ENCODE measurements around the gene PIGN. TPM values are rescaled to one million over a fixed set of nuclear protein-coding genes. Genes with fewer than 3 reads are reported as not detected.

PIGN gene
- total and polyA plus RNA-seq, 2 donors, result 8.2 to 13.5 TPM

DNA sequence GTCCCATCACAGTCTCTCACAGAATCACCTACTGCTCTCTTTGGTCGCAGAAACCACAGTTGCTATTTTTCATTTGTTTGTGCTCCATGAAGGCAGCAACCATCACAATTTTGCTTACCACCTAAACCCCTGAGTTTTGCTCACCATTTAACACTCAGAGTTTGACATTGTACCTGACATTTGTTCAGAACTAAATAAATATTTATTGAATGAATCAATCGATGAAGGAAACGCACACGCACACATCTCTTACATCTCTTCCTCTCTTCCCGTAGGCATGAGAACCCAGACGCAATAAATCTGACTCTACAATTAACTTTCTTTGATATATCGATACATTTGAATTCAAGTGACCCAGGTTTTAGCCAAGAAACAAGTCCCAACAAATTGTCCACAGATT is 188.5 kb downstream of the PIGN start:
- 96% methylated on average over 7 of the region's 7 CpGs for WGBS
- H3K9me3 ChIP-seq (ENCODE audit: control insufficient read depth in 2 of 2, insufficient read depth in 1 of 2, low read length in 1 of 2), result peaks cover 0 to 7% of the 10 kb centered on the region in 2 donors

GRCh38 chr18:61995618-61996017 is 191.2 kb downstream of the PIGN start:
- DNase-seq (ENCODE audit: low read depth in 6 of 9, low spot score in 9 of 9), result no peak
- no peaks in the 10 kb centered on the region for H3K9me3 ChIP-seq (ENCODE audit: control insufficient read depth in 2 of 2, insufficient read depth in 1 of 2, low read length in 1 of 2)
- H3K36me3 ChIP-seq (ENCODE audit: control insufficient read depth in 2 of 2, insufficient read depth in 2 of 2, low read length in 1 of 2), result no peaks in the 10 kb centered on the region
- H3K4me3 ChIP-seq (ENCODE audit: low read length in 2 of 2), result no peak overlapping the region
- H3K27ac ChIP-seq (ENCODE audit: low read depth in 1 of 2, low read length in 1 of 2), result no peak overlapping the region
- no peaks in the 10 kb centered on the region for H3K27me3 ChIP-seq (ENCODE audit: control insufficient read depth in 2 of 2, insufficient read depth in 1 of 2, low read length in 1 of 2)
- 98% methylated on average over 1 of the region's 1 CpG for WGBS
- H3K4me1 ChIP-seq (ENCODE audit: control insufficient read depth in 2 of 2, insufficient read depth in 2 of 2, low read length in 2 of 2), result no peaks in the 10 kb centered on the region

More for the DNA sequence above, 188.5 kb downstream of the PIGN start:
- no peak for DNase-seq (ENCODE audit: low read depth in 6 of 9, low spot score in 9 of 9)
- Histone ChIP-seq H3K27me3 (ENCODE audit: control insufficient read depth in 2 of 2, insufficient read depth in 1 of 2, low read length in 1 of 2) (no peaks in the 10 kb centered on the region), H3K27ac (ENCODE audit: low read depth in 1 of 2, low read length in 1 of 2) (no peak overlapping the region), H3K4me3 (ENCODE audit: low read length in 2 of 2) (no peak overlapping the region), H3K36me3 (ENCODE audit: control insufficient read depth in 2 of 2, insufficient read depth in 2 of 2, low read length in 1 of 2) (no peaks in the 10 kb centered on the region), H3K4me1 (ENCODE audit: control insufficient read depth in 2 of 2, insufficient read depth in 2 of 2, low read length in 2 of 2) (no peaks in the 10 kb centered on the region)

- WGBS, result 98% methylated on average over 1 of the region's 1 CpG
- Histone ChIP-seq H3K4me1 (ENCODE audit: control insufficient read depth in 2 of 2, insufficient read depth in 2 of 2, low read length in 2 of 2) (no peaks in the 10 kb centered on the region), H3K27me3 (ENCODE audit: control insufficient read depth in 2 of 2, insufficient read depth in 1 of 2, low read length in 1 of 2) (no peaks in the 10 kb centered on the region), H3K27ac (ENCODE audit: low read depth in 1 of 2, low read length in 1 of 2) (no peak overlapping the region), H3K9me3 (ENCODE audit: control insufficient read depth in 2 of 2, insufficient read depth in 1 of 2, low read length in 1 of 2) (no peaks in the 10 kb centered on the region), H3K4me3 (ENCODE audit: low read length in 2 of 2) (no peak overlapping the region), H3K36me3 (ENCODE audit: control insufficient read depth in 2 of 2, insufficient read depth in 2 of 2, low read length in 1 of 2) (no peaks in the 10 kb centered on the region)
- no peak for DNase-seq (ENCODE audit: low read depth in 6 of 9, low spot score in 9 of 9)
Observed at GRCh38 chr18:61993831-61994230, 193.0 kb downstream of the PIGN start.

- WGBS, result 1% methylated on average over 2 of the region's 2 CpGs
- Histone ChIP-seq H3K36me3 (ENCODE audit: control insufficient read depth in 2 of 2, insufficient read depth in 2 of 2, low read length in 1 of 2) (no peaks in the 10 kb centered on the region), H3K4me1 (ENCODE audit: control insufficient read depth in 2 of 2, insufficient read depth in 2 of 2, low read length in 2 of 2) (no peaks in the 10 kb centered on the region), H3K27ac (ENCODE audit: low read depth in 1 of 2, low read length in 1 of 2) (no peak overlapping the region), H3K9me3 (ENCODE audit: control insufficient read depth in 2 of 2, insufficient read depth in 1 of 2, low read length in 1 of 2) (no peaks in the 10 kb centered on the region), H3K27me3 (ENCODE audit: control insufficient read depth in 2 of 2, insufficient read depth in 1 of 2, low read length in 1 of 2) (no peaks in the 10 kb centered on the region), H3K4me3 (ENCODE audit: low read length in 2 of 2) (no peak overlapping the region)
- no peak for DNase-seq (ENCODE audit: low read depth in 6 of 9, low spot score in 9 of 9)
Observed at GRCh38 chr18:61992923-61993322, 193.9 kb downstream of the PIGN start.

DNA sequence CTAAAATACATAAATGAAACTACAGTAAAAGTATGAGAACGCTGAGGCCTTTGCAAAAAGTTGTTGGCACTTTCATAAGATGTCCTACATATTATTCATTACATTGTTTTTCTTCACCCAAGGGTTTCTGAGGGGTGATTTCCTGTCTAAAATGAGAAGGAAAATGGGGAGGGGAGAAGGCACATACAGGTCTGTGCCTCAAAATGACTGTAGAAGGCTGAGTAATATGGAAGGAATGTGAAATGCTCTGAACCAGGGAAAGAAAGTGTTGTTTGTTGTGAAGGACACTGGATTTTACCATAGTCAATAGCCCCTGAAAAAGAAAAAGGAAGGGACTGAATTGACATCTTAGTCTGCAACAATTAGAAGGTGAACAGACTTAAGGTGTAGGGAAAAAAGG is 194.6 kb downstream of the PIGN start:
- no peak for DNase-seq (ENCODE audit: low read depth in 6 of 9, low spot score in 9 of 9)
- H3K9me3 ChIP-seq (ENCODE audit: control insufficient read depth in 2 of 2, insufficient read depth in 1 of 2, low read length in 1 of 2), result no peaks in the 10 kb centered on the region
- 88% methylated on average over 1 of the region's 1 CpG for WGBS
- H3K36me3 ChIP-seq (ENCODE audit: control insufficient read depth in 2 of 2, insufficient read depth in 2 of 2, low read length in 1 of 2), result no peaks in the 10 kb centered on the region
- H3K27ac ChIP-seq (ENCODE audit: low read depth in 1 of 2, low read length in 1 of 2), result no peak overlapping the region
- no peak overlapping the region for H3K4me3 ChIP-seq (ENCODE audit: low read length in 2 of 2)
- no peaks in the 10 kb centered on the region for H3K27me3 ChIP-seq (ENCODE audit: control insufficient read depth in 2 of 2, insufficient read depth in 1 of 2, low read length in 1 of 2)
- no peaks in the 10 kb centered on the region for H3K4me1 ChIP-seq (ENCODE audit: control insufficient read depth in 2 of 2, insufficient read depth in 2 of 2, low read length in 2 of 2)

- no peaks in the 10 kb centered on the region for H3K36me3 ChIP-seq (ENCODE audit: control insufficient read depth in 2 of 2, insufficient read depth in 2 of 2, low read length in 1 of 2)
- WGBS, result 95% methylated on average over 1 of the region's 1 CpG
- no peaks in the 10 kb centered on the region for H3K4me1 ChIP-seq (ENCODE audit: control insufficient read depth in 2 of 2, insufficient read depth in 2 of 2, low read length in 2 of 2)
- no peak overlapping the region for H3K4me3 ChIP-seq (ENCODE audit: low read length in 2 of 2)
- H3K27ac ChIP-seq (ENCODE audit: low read depth in 1 of 2, low read length in 1 of 2), result no peak overlapping the region
- H3K27me3 ChIP-seq (ENCODE audit: control insufficient read depth in 2 of 2, insufficient read depth in 1 of 2, low read length in 1 of 2), result no peaks in the 10 kb centered on the region
- no peaks in the 10 kb centered on the region for H3K9me3 ChIP-seq (ENCODE audit: control insufficient read depth in 2 of 2, insufficient read depth in 1 of 2, low read length in 1 of 2)
- no peak for DNase-seq (ENCODE audit: low read depth in 6 of 9, low spot score in 9 of 9)
Observed at GRCh38 chr18:61991836-61992235, 195.0 kb downstream of the PIGN start.

- H3K36me3 ChIP-seq (ENCODE audit: control insufficient read depth in 2 of 2, insufficient read depth in 2 of 2, low read length in 1 of 2), result no peaks in the 10 kb centered on the region
- DNase-seq (ENCODE audit: low read depth in 6 of 9, low spot score in 9 of 9), result no peak
- H3K4me1 ChIP-seq (ENCODE audit: control insufficient read depth in 2 of 2, insufficient read depth in 2 of 2, low read length in 2 of 2), result no peaks in the 10 kb centered on the region
- H3K27me3 ChIP-seq (ENCODE audit: control insufficient read depth in 2 of 2, insufficient read depth in 1 of 2, low read length in 1 of 2), result no peaks in the 10 kb centered on the region
- no peaks in the 10 kb centered on the region for H3K9me3 ChIP-seq (ENCODE audit: control insufficient read depth in 2 of 2, insufficient read depth in 1 of 2, low read length in 1 of 2)
- H3K27ac ChIP-seq (ENCODE audit: low read depth in 1 of 2, low read length in 1 of 2), result no peak overlapping the region
- no peak overlapping the region for H3K4me3 ChIP-seq (ENCODE audit: low read length in 2 of 2)
- 91% methylated on average over 3 of the region's 3 CpGs for WGBS
Observed at GRCh38 chr18:61991201-61991600, 195.7 kb downstream of the PIGN start.

Other genes with a start within 250 kb of the PIGN start
- 20.6 TPM for gene RELCH, start 199 bp upstream of the PIGN start, total RNA-seq
- 29.3 TPM for gene RELCH, start 199 bp upstream of the PIGN start, polyA plus RNA-seq
- 5.4 TPM for gene TNFRSF11A, start 138.3 kb upstream of the PIGN start, total RNA-seq
- 3.6 TPM for gene TNFRSF11A, start 138.3 kb upstream of the PIGN start, polyA plus RNA-seq

All from thymus (tissue), 11 donors.